ENCODE measurements around the gene COPS7A. TPM values are rescaled to one million over a fixed set of nuclear protein-coding genes. Genes with fewer than 3 reads are reported as not detected.

The COPS7A gene
- total RNA-seq, 2 experiments from 2014 or later = 51.1 to 71.2 TPM

GRCh38 chr12:6768437-6768914 lies 44.6 kb downstream of the COPS7A start:
- Histone ChIP-seq H3K9me2 (ENCODE audit: insufficient read depth, low read length) (no peaks in the 10 kb centered on the region), H4K20me1 (ENCODE audit: insufficient read depth, low read length) (no peaks in the 10 kb centered on the region), H3K27ac (ENCODE audit: low read depth, low read length, poor library complexity, severe bottlenecking) (no peak overlapping the region), H3K4me2 (ENCODE audit: low read length) (no peak overlapping the region), H3K9me3 (ENCODE audit: low read length) (no peaks in the 10 kb centered on the region), H3K4me3 (ENCODE audit: low read depth, low read length, poor library complexity, severe bottlenecking) (no peak overlapping the region), H2AFZ (ENCODE audit: low read length) (no peak overlapping the region), H3K4me1 (ENCODE audit: insufficient read depth, low read length, poor library complexity, severe bottlenecking) (peaks cover 52% of the 10 kb centered on the region), H3K79me2 (ENCODE audit: insufficient read depth, low read depth, low read length) (no peaks in the 10 kb centered on the region), H3K36me3 (ENCODE audit: insufficient read depth, low read length) (no peaks in the 10 kb centered on the region)
- POLR2A ChIA-PET = interaction anchor here (0.7 to 2.1 kb wide), 2 partner anchors 14 to 15 kb away, joined by 3 to 5 read pairs; no protein-coding TSS in a partner anchor
- CTCF ChIA-PET (ENCODE audit: unreplicated experiment) = no interaction called here
- intact Hi-C loops (cut with micrococcal nuclease; ENCODE audit: unreplicated experiment) = no loop called here
- no TSS peak for BruUV-seq (replicated peaks)
- DNase-seq (ENCODE audit: low spot score) = no peak
- TF ChIP-seq CTCF (conservative IDR thresholded peaks at IDR 0.05; ENCODE audit: low read length) (no peak), EZH2phosphoT487 (IDR thresholded peaks at IDR 0.05; ENCODE audit: borderline replicate concordance, low read depth, low read length) (no peak)

GRCh38 chr12:6768990-6769389 lies 45.1 kb downstream of the COPS7A start:
- intact Hi-C loops (cut with micrococcal nuclease; ENCODE audit: unreplicated experiment) = no loop called here

More at GRCh38 chr12:6768990-6769389, 45.1 kb downstream of the COPS7A start:
- Histone ChIP-seq H3K4me3 (ENCODE audit: low read depth, low read length, poor library complexity, severe bottlenecking) (no peak overlapping the region), H3K27ac (ENCODE audit: low read depth, low read length, poor library complexity, severe bottlenecking) (no peak overlapping the region), H3K36me3 (ENCODE audit: insufficient read depth, low read length) (no peaks in the 10 kb centered on the region), H2AFZ (ENCODE audit: low read length) (no peak overlapping the region), H4K20me1 (ENCODE audit: insufficient read depth, low read length) (no peaks in the 10 kb centered on the region), H3K79me2 (ENCODE audit: insufficient read depth, low read depth, low read length) (no peaks in the 10 kb centered on the region), H3K9me2 (ENCODE audit: insufficient read depth, low read length) (no peaks in the 10 kb centered on the region), H3K4me2 (ENCODE audit: low read length) (no peak overlapping the region), H3K4me1 (ENCODE audit: insufficient read depth, low read length, poor library complexity, severe bottlenecking) (peaks cover 49% of the 10 kb centered on the region), H3K9me3 (ENCODE audit: low read length) (no peaks in the 10 kb centered on the region)
- ChIA-PET CTCF (ENCODE audit: unreplicated experiment) (no interaction called here), POLR2A (interaction anchor here (0.7 kb wide), 1 partner anchor 14 kb away, joined by 3 read pairs; no protein-coding TSS in a partner anchor)
- no peak for DNase-seq (ENCODE audit: low spot score)
- no TSS peak for BruUV-seq (replicated peaks)
- TF ChIP-seq CTCF (conservative IDR thresholded peaks at IDR 0.05; ENCODE audit: low read length) = no peak
